Right lobe of liver (tissue), 6 donors: Measurements from ENCODE around the gene TTI1. TPM values are rescaled to one million over a fixed set of nuclear protein-coding genes. Genes with fewer than 3 reads are reported as not detected.

ENCODE experiments used
- ATAC-seq, 4 donors: fragments of 200-7000 bp; cut with Tn5 transposase; one replicate each; pipeline ENCODE4 v1.9.1; 2020; ENCODE audit warnings: mild to moderate bottlenecking in 4 of 4, moderate library complexity in 4 of 4
- DNase-seq, 3 donors: peaks; one replicate each; pipeline ENCODE4 v3.0.0-alpha.2; 2020
- H3K27ac ChIP-seq, 3 donors: fragments of 200-600 bp; one replicate each; pipeline ENCODE4 v1.8.0; 2022
- H3K27me3 ChIP-seq, 2 donors: fragments of 200-600 bp; one replicate each; pipeline ENCODE4 v1.8.0; 2022
- H3K36me3 ChIP-seq, 4 donors: fragments of 200-600 bp; sonication (generic) in 1 of 4; one replicate each; pipeline versions ENCODE4 v1.5.1 to v1.8.0; 2017 to 2022; ENCODE audit warnings: control low read depth in 1 of 4
- H3K4me1 ChIP-seq, 4 donors: fragments of 200-600 bp; sonication (generic) in 1 of 4; one replicate each; pipeline versions ENCODE4 v1.5.1 to v1.8.0; 2017 to 2022; ENCODE audit warnings: control low read depth in 1 of 4
- H3K4me3 ChIP-seq, 3 donors: fragments of 200-600 bp; one replicate each; pipeline ENCODE4 v1.8.0; 2022
- H3K9me3 ChIP-seq, 4 donors: fragments of 200-600 bp; sonication (generic) in 1 of 4; one replicate each; pipeline versions ENCODE4 v1.5.1 to v1.8.0; 2017 to 2022; ENCODE audit warnings: control low read depth in 1 of 4
- POLR2A ChIP-seq: fragments of 450-650 bp; IDR thresholded peaks from one replicate; pipeline ENCODE4 v1.6.1; 2017; ENCODE audit warnings: antibody characterized with exemption, mild to moderate bottlenecking
- WGBS: methylation state at CpG from one replicate; pipeline ENCODE4 v1.1.6; 2018; ENCODE audit warnings: low coverage, low lambda C conversion rate; ENCODE audit not compliant: insufficient coverage; ENCODE audit errors: missing lambda C conversion rate; 5-methylcytosine and 5-hydroxymethylcytosine counted together
- intact Hi-C, 2 donors: fragments of 100-400 bp; cut with DNase I; formaldehyde crosslinking; loops; one replicate each; pipeline versions ENCODE4 v1.11.2 to v1.14.1; 2022
- total RNA-seq, 6 experiments: library from RNA; depleted of rRNA in 2 of 6; stranded (reverse); fragments of >200 nt in 2 of 6; fragmentation: NEBNext Ultra II Directional in 3 of 6; extraction: Animal tissue kit (Norgen Biotek cat#: 25700) in 3 of 6; gene quantifications; one replicate each; pipeline versions ENCODE4 v1.1.0 to v1.2.4, GENCODE V29; 2016 to 2023
- TF ChIP-seq, protein P1 (sequence below), 4 donors: fragments of 200-600 bp in 3 of 4; fragments of 450-650 bp in 1 of 4; IDR thresholded peaks; one replicate each; pipeline versions ENCODE4 v1.5.1 to v1.8.0; 2016 to 2022; ENCODE audit warnings: antibody characterized with exemption in 4 of 4, mild to moderate bottlenecking in 2 of 4
- donor health status: DM: no; HTN: yes; CAD: no.
- donor health status: DM: no; HTN: no; CAD: no.
- donor health status: DM: no; HTN: no; CAD: no.
- donor health status: DM: no; HTN: yes; CAD: no.
- donor health status: DM: no; HTN: yes; CAD: no.

TTI1 gene
- total RNA-seq, 6 experiments from 2014 or later, result 8.6 to 14.3 (median 11.3) TPM

DNA sequence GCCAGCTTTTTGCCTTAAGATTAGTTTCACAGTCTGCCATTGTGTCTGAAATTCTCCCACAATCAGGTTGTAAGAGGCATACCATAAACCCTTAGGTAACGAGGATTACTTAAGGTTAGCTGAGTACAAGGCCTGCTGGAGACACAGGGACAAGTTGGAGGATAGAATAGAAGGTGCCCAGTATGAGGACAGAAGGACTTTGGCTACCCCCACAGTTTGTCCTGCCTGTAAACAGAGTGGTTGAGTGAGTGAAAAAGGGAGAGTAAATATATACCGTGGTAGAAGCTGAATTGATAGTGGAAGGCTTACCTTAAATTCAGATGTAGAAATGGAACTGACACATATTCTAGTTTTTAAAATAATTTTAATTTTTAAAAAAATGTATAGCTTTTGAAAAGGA is 19.6 kb upstream of the TTI1 start:
- WGBS, result 45% methylated on average over 2 of the region's 2 CpGs
- no peak overlapping the region for H3K4me3 ChIP-seq
- DNase-seq, result no peak
- H3K36me3 ChIP-seq, result peaks cover 0 to 25% (median 3%) of the 10 kb centered on the region in 4 donors
- intact Hi-C loops, result no loop called here
- TF ChIP-seq, protein P1, sequence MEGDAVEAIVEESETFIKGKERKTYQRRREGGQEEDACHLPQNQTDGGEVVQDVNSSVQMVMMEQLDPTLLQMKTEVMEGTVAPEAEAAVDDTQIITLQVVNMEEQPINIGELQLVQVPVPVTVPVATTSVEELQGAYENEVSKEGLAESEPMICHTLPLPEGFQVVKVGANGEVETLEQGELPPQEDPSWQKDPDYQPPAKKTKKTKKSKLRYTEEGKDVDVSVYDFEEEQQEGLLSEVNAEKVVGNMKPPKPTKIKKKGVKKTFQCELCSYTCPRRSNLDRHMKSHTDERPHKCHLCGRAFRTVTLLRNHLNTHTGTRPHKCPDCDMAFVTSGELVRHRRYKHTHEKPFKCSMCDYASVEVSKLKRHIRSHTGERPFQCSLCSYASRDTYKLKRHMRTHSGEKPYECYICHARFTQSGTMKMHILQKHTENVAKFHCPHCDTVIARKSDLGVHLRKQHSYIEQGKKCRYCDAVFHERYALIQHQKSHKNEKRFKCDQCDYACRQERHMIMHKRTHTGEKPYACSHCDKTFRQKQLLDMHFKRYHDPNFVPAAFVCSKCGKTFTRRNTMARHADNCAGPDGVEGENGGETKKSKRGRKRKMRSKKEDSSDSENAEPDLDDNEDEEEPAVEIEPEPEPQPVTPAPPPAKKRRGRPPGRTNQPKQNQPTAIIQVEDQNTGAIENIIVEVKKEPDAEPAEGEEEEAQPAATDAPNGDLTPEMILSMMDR (IDR thresholded peaks at IDR 0.05), result no peak
- no peak for TF ChIP-seq POLR2A
- no peak overlapping the region for H3K27ac ChIP-seq
- peak; percentile 43 to 76 (median 59) for ATAC-seq
- H3K27me3 ChIP-seq, result no peaks in the 10 kb centered on the region
- H3K4me1 ChIP-seq, result peaks cover 0 to 4% (median 0%) of the 10 kb centered on the region in 4 donors
- no peaks in the 10 kb centered on the region for H3K9me3 ChIP-seq

DNA sequence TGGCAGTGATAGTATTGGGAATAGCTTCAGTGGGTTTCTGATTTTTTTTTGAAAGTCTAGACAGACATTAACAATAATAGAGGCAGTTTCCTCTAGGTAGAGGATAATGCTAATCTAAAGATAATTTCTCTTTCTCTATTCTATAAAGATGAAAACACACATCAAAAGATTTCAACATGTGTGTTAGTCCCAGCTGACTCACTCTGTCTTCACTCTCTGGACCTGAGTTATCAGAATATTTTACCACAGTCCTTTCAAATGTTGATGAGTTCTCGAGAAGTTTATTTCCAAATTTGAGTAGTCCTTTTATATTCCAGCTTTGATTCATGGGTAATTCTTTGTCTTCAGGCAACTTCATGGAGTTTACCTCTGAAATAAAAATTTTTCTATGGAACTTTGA is 17.4 kb upstream of the TTI1 start:
- no peak for DNase-seq
- TF ChIP-seq, protein P1 (IDR thresholded peaks at IDR 0.05), result no peak
- no peak for TF ChIP-seq POLR2A
- Histone ChIP-seq H3K9me3 (no peaks in the 10 kb centered on the region), H3K36me3 (peaks cover 0 to 27% (median 3%) of the 10 kb centered on the region in 4 donors), H3K4me1 (peaks cover 0 to 8% (median 0%) of the 10 kb centered on the region in 4 donors), H3K4me3 (no peak overlapping the region), H3K27ac (no peak overlapping the region), H3K27me3 (no peaks in the 10 kb centered on the region)
- ATAC-seq, result peak in 1 of 4 donors; percentile 15
- 64% methylated on average over 1 of the region's 1 CpG for WGBS
- intact Hi-C loops, result no loop called here

DNA sequence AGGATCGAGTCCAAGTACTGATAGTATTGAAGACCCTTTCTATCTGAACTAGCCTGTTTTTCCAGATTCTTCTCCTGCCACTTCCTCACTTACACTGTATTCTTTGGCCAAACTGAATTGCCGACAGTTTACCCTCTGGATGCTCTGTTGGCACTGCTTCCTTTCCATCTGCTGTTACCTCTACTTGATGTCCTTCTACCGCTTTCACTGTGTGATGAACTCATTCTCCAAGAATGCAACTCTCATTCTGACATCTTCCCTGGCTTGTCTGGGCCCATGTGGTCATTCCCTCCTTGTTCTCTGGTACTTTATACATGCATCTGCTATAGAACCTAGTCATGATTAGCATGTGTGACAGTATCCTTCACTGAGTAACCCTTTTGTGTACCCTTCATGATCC is 16.5 kb upstream of the TTI1 start:
- H3K9me3 ChIP-seq, result no peaks in the 10 kb centered on the region
- WGBS, result 62% methylated on average over 3 of the region's 3 CpGs
- no peak overlapping the region for H3K4me3 ChIP-seq
- H3K27ac ChIP-seq, result peak overlapping the region in 1 of 3 donors; percentile 14
- ATAC-seq, result peak in 2 of 4 donors; percentile 26 to 58
- no peak for DNase-seq
- H3K36me3 ChIP-seq, result peaks cover 0 to 33% (median 4%) of the 10 kb centered on the region in 4 donors
- no peak for TF ChIP-seq POLR2A
- TF ChIP-seq, protein P1 (IDR thresholded peaks at IDR 0.05), result no peak
- H3K27me3 ChIP-seq, result no peaks in the 10 kb centered on the region
- H3K4me1 ChIP-seq, result peaks cover 0 to 8% (median 0%) of the 10 kb centered on the region in 4 donors
- intact Hi-C loops, result no loop called here

DNA sequence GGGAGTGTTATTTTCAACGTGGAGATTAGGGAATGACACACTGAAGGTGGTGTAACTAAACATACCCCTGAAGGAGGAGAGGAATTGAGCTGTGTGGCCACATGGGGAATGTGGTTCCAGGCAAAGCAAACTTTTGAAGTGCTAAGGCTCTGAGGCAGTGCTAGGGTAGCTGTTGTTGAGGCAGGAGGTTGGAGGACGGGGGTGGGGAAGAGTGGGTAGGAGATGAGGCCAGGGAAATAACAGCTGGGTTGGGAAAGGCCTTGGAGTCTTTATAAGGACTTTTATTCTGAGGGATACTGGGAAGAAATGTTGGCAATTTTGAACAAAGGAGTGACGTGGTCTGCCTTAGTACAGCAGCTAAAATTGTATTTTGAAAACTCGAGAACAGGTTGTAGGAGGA is 13.3 kb upstream of the TTI1 start:
- Histone ChIP-seq H3K36me3 (peaks cover 5 to 46% (median 8%) of the 10 kb centered on the region in 4 donors), H3K9me3 (no peaks in the 10 kb centered on the region), H3K4me3 (no peak overlapping the region), H3K4me1 (peaks cover 0 to 8% (median 0%) of the 10 kb centered on the region in 4 donors), H3K27ac (no peak overlapping the region), H3K27me3 (no peaks in the 10 kb centered on the region)
- intact Hi-C loops, result no loop called here
- WGBS, result 75% methylated on average over 3 of the region's 4 CpGs
- TF ChIP-seq POLR2A, result no peak
- TF ChIP-seq, protein P1 (IDR thresholded peaks at IDR 0.05), result no peak
- DNase-seq (no peak), ATAC-seq (no peak)

DNA sequence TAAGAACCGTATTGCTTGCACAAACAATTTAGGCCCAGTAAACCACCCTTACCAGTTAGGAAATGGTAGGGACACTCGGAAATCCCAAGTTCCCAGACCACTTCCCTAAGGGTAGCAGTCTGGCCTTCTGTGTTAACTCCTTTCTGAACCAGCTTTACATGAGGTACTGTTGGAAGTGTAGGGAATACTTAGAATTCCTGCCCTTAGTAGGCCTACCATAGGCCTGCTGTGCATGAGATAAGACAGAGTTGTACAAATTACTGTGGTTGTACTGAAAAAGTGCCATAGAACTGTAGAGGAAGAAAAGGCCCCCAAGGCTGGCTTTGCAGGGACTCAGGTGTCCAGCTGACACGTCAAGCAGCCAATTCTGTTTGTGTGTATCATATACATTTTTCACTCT is 11.4 kb upstream of the TTI1 start:
- peaks cover 8 to 44% (median 9%) of the 10 kb centered on the region in 4 donors for H3K36me3 ChIP-seq
- H3K4me1 ChIP-seq, result peaks cover 0 to 5% (median 0%) of the 10 kb centered on the region in 4 donors
- no peak overlapping the region for H3K4me3 ChIP-seq
- H3K27me3 ChIP-seq, result no peaks in the 10 kb centered on the region
- no peaks in the 10 kb centered on the region for H3K9me3 ChIP-seq
- DNase-seq (no peak), ATAC-seq (no peak)
- no peak overlapping the region for H3K27ac ChIP-seq
- no peak for TF ChIP-seq POLR2A
- TF ChIP-seq, protein P1 (IDR thresholded peaks at IDR 0.05), result no peak
- 97% methylated on average over 3 of the region's 3 CpGs for WGBS
- intact Hi-C loops, result no loop called here
